Nephron (organoid): ENCODE measurements around the gene GBA3.

ENCODE experiments used
- H3K27ac Mint-ChIP-seq, 3 experiments: 2 replicates each; pipeline ENCODE4 v1.8.0; 2020; ENCODE audit warnings: mixed read lengths in 3 of 3, mild to moderate bottlenecking in 2 of 3, moderate library complexity in 1 of 3
- H3K27me3 Mint-ChIP-seq: 2 replicates; pipeline ENCODE4 v1.8.0; 2021; ENCODE audit warnings: low read depth, mild to moderate bottlenecking, moderate library complexity, mixed read lengths
- H3K36me3 Mint-ChIP-seq: 2 replicates; pipeline ENCODE4 v1.8.0; 2020; ENCODE audit warnings: low read depth, mixed read lengths
- H3K4me1 Mint-ChIP-seq: 2 replicates; pipeline ENCODE4 v1.8.0; 2020; ENCODE audit warnings: mixed read lengths
- H3K4me3 Mint-ChIP-seq, 3 experiments: 2 replicates each; pipeline ENCODE4 v1.8.0; 2020; ENCODE audit warnings: mild to moderate bottlenecking in 3 of 3, mixed read lengths in 3 of 3, moderate library complexity in 2 of 3
- H3K9me3 Mint-ChIP-seq: 2 replicates; pipeline ENCODE4 v1.8.0; 2020; ENCODE audit warnings: mixed read lengths
- CTCF ChIP-seq, 3 experiments: fragments of 200-600 bp; sonication (generic); IDR thresholded peaks; one replicate each; pipeline ENCODE4 v1.5.0; 2021; ENCODE audit warnings: antibody characterized with exemption in 3 of 3; ENCODE audit not compliant: unreplicated experiment in 3 of 3

The GBA3 gene

GRCh38 chr4:22695917-22696316 is 3.2 kb downstream of the GBA3 start:
- no peak for TF ChIP-seq CTCF (IDR thresholded peaks at IDR 0.05; ENCODE audit: unreplicated experiment in 3 of 3)
- peaks cover 7% of the 10 kb centered on the region for H3K4me1 Mint-ChIP-seq
- no peaks in the 10 kb centered on the region for H3K36me3 Mint-ChIP-seq
- no peak overlapping the region for H3K4me3 Mint-ChIP-seq
- peaks cover 15% of the 10 kb centered on the region for H3K27me3 Mint-ChIP-seq
- peak overlapping the region; percentile 83 to 95 (median 91) for H3K27ac Mint-ChIP-seq
- H3K9me3 Mint-ChIP-seq, result no peaks in the 10 kb centered on the region

- no peak for TF ChIP-seq CTCF (IDR thresholded peaks at IDR 0.05; ENCODE audit: unreplicated experiment in 3 of 3)
- Mint-ChIP-seq H3K36me3 (no peaks in the 10 kb centered on the region), H3K27ac (no peak overlapping the region), H3K4me1 (no peaks in the 10 kb centered on the region), H3K4me3 (no peak overlapping the region), H3K27me3 (peaks cover 7% of the 10 kb centered on the region), H3K9me3 (peaks cover 2% of the 10 kb centered on the region)
Observed at GRCh38 chr4:22703912-22704311, 11.2 kb downstream of the GBA3 start.

- Mint-ChIP-seq H3K4me1 (peaks cover 3% of the 10 kb centered on the region), H3K9me3 (no peaks in the 10 kb centered on the region), H3K36me3 (no peaks in the 10 kb centered on the region), H3K27me3 (peaks cover 7% of the 10 kb centered on the region), H3K4me3 (no peak overlapping the region), H3K27ac (no peak overlapping the region)
- TF ChIP-seq CTCF (IDR thresholded peaks at IDR 0.05; ENCODE audit: unreplicated experiment in 3 of 3), result no peak
Observed at GRCh38 chr4:22707390-22707789, 14.7 kb downstream of the GBA3 start.

GRCh38 chr4:22708961-22709360 is 16.2 kb downstream of the GBA3 start:
- Mint-ChIP-seq H3K9me3 (no peaks in the 10 kb centered on the region), H3K27ac (no peak overlapping the region), H3K4me1 (peaks cover 3% of the 10 kb centered on the region), H3K27me3 (peaks cover 1% of the 10 kb centered on the region), H3K36me3 (no peaks in the 10 kb centered on the region), H3K4me3 (no peak overlapping the region)
- TF ChIP-seq CTCF (IDR thresholded peaks at IDR 0.05; ENCODE audit: unreplicated experiment in 3 of 3), result no peak

GRCh38 chr4:22712105-22712504 is 19.4 kb downstream of the GBA3 start:
- Mint-ChIP-seq H3K4me1 (peaks cover 3% of the 10 kb centered on the region), H3K4me3 (no peak overlapping the region), H3K27me3 (no peaks in the 10 kb centered on the region), H3K27ac (no peak overlapping the region), H3K36me3 (no peaks in the 10 kb centered on the region), H3K9me3 (no peaks in the 10 kb centered on the region)
- no peak for TF ChIP-seq CTCF (IDR thresholded peaks at IDR 0.05; ENCODE audit: unreplicated experiment in 3 of 3)

- TF ChIP-seq CTCF (IDR thresholded peaks at IDR 0.05; ENCODE audit: unreplicated experiment in 3 of 3), result no peak
- no peaks in the 10 kb centered on the region for H3K36me3 Mint-ChIP-seq
- no peaks in the 10 kb centered on the region for H3K9me3 Mint-ChIP-seq
- no peaks in the 10 kb centered on the region for H3K27me3 Mint-ChIP-seq
- peaks cover 3% of the 10 kb centered on the region for H3K4me1 Mint-ChIP-seq
- H3K4me3 Mint-ChIP-seq, result no peak overlapping the region
- H3K27ac Mint-ChIP-seq, result no peak overlapping the region
Observed at GRCh38 chr4:22712529-22712928, 19.8 kb downstream of the GBA3 start.
